Colonic mucosa (tissue), 4 donors: ENCODE data around the gene DAB2IP. TPM values are rescaled to one million over a fixed set of nuclear protein-coding genes. Genes with fewer than 3 reads are reported as not detected.

Source experiments
- DNase-seq: peaks from one replicate; pipeline ENCODE4 v3.0.0-alpha.2; 2020
- H3K27ac ChIP-seq: fragments of 200-600 bp; one replicate; pipeline ENCODE4 v1.8.0; 2021
- H3K27me3 ChIP-seq: fragments of 200-600 bp; one replicate; pipeline ENCODE4 v1.8.0; 2021
- H3K36me3 ChIP-seq: fragments of 200-600 bp; one replicate; pipeline ENCODE4 v1.8.0; 2021
- H3K4me1 ChIP-seq: fragments of 200-600 bp; one replicate; pipeline ENCODE4 v1.8.0; 2021; ENCODE audit warnings: mild to moderate bottlenecking
- H3K4me3 ChIP-seq: fragments of 200-600 bp; one replicate; pipeline ENCODE4 v1.8.0; 2021
- H3K9ac ChIP-seq, 2 donors: one replicate each; pipeline ENCODE4 v1.7.0; 2013; ENCODE audit warnings: control low read depth in 2 of 2, low read depth in 2 of 2, low read length in 2 of 2
- H3K9me3 ChIP-seq: fragments of 200-600 bp; one replicate; pipeline ENCODE4 v1.8.0; 2021
- intact Hi-C: fragments of 100-400 bp; cut with DNase I; formaldehyde crosslinking; loops from one replicate; pipeline ENCODE4 v1.14.1; 2022
- total RNA-seq, 2 donors: library from RNA; stranded (reverse); fragmentation: NEBNext Ultra II Directional in 1 of 2; extraction: Animal tissue kit (Norgen Biotek cat#: 25700) in 1 of 2; gene quantifications; one replicate each; pipeline ENCODE4 v1.2.1, GENCODE V29; 2021
- TF ChIP-seq, protein P1 (sequence below): fragments of 200-600 bp; IDR thresholded peaks from one replicate; pipeline ENCODE4 v1.8.0; 2022; ENCODE audit warnings: antibody characterized with exemption, mild to moderate bottlenecking
- donor health status: healthy.
- donor health status: DM: no; HTN: no; CAD: no.
- donor health status: DM: no; HTN: no; CAD: no.

DAB2IP gene
- total RNA-seq, 2 donors from 2014 or later: 126 to 130 TPM

DNA sequence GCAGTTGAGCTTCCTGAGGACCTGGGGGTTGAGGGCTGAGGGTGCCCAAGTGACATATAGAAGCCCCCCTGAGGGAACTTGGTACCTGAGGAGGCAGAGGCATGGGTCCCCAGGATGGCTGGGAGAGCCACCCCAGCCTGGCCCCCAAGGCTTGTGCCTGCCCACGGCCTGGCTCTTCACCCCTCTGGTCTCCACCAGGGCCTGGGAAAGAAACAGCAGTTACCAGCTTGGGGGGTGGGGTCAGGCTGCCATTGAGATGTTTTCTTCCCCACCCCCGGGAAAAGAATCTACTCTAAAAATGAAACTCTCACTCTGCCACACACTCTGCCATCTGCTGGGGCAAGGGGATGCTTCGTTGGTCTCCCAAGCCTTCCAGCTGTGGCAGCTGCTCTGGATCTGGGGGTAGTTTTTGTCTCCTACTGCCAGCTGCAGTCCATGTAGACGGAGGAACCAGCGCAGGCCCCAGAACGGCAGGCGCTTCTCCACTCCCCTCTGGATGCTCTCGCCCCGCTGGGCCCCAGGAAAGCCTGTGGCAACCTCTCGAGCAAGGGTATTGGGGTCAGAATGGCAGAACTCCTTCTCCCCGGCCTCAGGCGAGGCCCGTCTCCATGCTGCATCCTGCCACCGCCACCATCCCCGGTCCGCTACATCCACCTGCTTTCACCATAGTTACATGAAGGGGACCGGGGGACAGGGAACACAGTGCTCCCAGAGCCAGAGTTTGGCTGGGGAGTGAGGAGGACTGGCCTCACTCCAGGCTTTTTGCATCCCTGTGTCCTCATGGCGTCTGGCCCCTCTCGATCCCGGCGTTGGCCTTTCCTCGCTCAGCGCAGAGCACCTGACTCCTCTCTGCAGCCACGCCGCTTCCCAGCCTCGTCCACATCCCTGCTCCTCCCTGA, 123.5 kb downstream of the DAB2IP start:
- DNase-seq: no peak
- TF ChIP-seq, protein P1, sequence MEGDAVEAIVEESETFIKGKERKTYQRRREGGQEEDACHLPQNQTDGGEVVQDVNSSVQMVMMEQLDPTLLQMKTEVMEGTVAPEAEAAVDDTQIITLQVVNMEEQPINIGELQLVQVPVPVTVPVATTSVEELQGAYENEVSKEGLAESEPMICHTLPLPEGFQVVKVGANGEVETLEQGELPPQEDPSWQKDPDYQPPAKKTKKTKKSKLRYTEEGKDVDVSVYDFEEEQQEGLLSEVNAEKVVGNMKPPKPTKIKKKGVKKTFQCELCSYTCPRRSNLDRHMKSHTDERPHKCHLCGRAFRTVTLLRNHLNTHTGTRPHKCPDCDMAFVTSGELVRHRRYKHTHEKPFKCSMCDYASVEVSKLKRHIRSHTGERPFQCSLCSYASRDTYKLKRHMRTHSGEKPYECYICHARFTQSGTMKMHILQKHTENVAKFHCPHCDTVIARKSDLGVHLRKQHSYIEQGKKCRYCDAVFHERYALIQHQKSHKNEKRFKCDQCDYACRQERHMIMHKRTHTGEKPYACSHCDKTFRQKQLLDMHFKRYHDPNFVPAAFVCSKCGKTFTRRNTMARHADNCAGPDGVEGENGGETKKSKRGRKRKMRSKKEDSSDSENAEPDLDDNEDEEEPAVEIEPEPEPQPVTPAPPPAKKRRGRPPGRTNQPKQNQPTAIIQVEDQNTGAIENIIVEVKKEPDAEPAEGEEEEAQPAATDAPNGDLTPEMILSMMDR: no peak
- intact Hi-C loops: no loop called here
- Histone ChIP-seq H3K4me3 (no peak overlapping the region), H3K4me1 (no peaks in the 10 kb centered on the region), H3K9ac (no peak overlapping the region), H3K9me3 (no peaks in the 10 kb centered on the region), H3K27me3 (no peaks in the 10 kb centered on the region), H3K36me3 (peaks cover 20% of the 10 kb centered on the region), H3K27ac (no peak overlapping the region)

DNA sequence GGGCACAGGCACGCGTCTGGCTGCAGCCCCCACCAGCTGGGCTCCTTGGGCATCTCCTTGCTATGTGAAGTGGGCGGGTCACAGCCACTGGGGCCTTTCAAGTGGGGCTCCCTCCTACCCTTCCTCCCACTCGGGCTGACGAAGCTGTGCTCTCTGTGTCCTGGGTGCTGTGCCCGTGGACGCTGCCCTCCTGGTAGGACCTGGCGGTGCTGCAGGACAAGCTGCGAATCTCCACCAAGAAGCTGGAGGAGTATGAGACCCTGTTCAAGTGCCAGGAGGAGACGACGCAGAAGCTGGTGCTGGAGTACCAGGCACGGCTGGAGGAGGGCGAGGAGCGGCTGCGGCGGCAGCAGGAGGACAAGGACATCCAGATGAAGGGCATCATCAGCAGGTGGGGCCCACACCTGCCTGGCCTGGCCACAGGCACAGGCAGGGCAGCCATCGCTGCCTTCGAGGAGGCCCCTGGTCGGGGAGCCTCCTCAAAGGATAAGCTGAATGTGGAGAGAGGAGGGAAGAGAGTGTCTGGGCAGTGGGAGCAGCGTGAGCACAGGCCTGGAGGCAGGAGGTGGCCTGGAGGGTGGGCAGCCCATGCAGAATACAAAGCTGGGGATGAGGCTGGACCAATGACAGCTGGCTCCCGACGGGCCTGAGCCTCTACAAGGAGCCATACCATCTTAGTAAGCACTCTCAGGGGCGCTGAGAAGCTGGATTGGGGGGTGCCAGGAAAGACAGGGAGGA, 124.7 kb downstream of the DAB2IP start:
- Histone ChIP-seq H3K4me3 (no peak overlapping the region), H3K27me3 (no peaks in the 10 kb centered on the region), H3K9me3 (no peaks in the 10 kb centered on the region), H3K27ac (no peak overlapping the region), H3K4me1 (no peaks in the 10 kb centered on the region), H3K9ac (no peak overlapping the region), H3K36me3 (peaks cover 15% of the 10 kb centered on the region)
- TF ChIP-seq, protein P1: no peak
- intact Hi-C loops: no loop called here
- no peak for DNase-seq

DNA sequence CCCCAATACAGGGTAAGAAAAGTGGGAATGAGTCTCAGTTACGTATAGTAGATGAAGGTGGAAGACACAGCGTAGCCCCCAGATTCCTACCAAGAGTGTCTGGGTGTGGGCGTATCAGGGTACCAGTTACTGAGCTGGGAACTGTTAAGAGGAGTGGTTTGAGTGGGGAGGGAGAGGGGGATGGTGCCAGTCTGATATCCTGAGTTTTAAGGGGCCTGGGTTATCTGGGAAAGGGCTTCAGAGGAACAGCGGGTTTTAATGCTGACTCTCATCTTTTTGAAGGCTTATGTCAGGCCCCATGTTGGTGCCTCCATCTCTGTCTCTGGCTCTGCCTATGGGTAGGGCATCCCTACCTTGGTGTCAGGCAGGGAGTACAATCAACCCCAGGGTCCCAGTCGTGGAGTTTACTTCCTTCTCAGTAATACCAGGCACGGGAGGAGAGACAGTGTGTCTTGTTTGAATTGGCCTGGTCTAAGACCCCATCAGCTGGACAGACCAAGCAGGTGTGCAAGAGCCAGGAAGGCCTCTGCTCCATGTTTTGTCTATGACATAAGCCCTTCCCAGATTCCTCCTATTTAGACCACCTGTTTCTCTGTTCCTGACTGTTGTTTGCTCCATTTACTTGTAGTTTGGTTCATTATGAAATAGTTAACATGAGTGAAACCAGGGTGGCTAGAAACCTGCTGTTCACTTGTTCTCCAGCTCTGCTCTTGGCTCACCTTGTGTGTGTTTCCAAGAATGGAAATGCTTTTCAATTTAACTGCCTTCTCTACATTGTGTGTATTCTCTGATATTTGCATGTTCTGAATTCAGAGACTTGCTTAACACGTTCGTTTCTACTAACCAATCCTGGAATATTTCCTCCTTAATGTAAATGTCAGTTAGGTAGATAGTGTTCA, 125.6 kb downstream of the DAB2IP start:
- Histone ChIP-seq H3K27ac (no peak overlapping the region), H3K27me3 (no peaks in the 10 kb centered on the region), H3K4me1 (no peaks in the 10 kb centered on the region), H3K9me3 (no peaks in the 10 kb centered on the region), H3K36me3 (peaks cover 15% of the 10 kb centered on the region), H3K4me3 (no peak overlapping the region), H3K9ac (no peak overlapping the region)
- TF ChIP-seq, protein P1: no peak
- DNase-seq: no peak
- intact Hi-C loops: no loop called here

DNA sequence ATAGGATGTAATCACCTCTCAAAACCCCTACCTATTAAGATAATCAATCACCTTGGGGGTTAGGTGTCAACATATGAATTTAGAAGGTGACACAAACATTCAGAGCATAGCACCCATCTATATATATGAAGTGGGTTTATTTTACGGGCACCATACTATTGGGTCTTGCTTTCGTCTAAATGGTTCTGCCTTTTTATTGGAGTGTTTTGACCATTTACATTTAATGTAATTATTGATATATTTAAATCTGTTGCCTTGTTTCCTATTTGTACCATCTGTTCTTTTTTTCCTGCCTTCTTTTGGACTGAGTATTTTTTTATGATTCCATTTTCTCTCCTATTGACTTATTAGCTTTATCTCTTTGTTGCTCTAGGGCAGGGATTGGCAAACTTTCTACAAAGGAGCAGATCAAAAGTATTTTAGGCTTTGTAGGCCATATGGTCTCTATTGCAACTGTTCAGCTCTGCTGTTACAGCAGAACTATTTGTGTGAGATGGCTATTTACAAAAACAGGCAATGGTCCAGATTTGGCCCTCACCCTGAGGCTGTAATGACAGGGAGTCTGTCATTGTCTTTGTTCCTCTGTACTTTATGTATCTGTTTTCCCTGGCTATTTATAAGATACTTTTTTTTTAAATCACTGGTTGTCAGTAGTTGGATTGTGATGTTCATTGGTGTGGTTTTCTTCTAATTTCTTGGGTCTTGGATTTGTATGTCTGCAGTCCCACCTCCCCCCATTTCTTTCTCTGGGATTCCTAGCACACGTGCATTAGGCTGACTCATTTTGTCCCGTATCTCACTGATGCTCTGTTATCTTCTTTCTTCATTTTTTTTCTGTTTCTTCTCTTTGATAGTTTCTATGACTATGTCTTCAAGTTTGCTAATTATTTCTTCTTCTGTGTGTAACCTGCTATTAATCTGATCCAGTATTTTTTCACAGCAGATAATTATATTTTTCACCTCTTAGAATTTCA, 127.1 kb downstream of the DAB2IP start:
- peaks cover 29% of the 10 kb centered on the region for H3K36me3 ChIP-seq
- H3K9me3 ChIP-seq: no peaks in the 10 kb centered on the region
- no peak overlapping the region for H3K27ac ChIP-seq
- H3K4me3 ChIP-seq: no peak overlapping the region
- TF ChIP-seq, protein P1: no peak
- H3K27me3 ChIP-seq: no peaks in the 10 kb centered on the region
- intact Hi-C loops: no loop called here
- DNase-seq: no peak
- H3K4me1 ChIP-seq: no peaks in the 10 kb centered on the region
- H3K9ac ChIP-seq: no peak overlapping the region
